SH-SY5Y (cell line): ENCODE measurements around the gene MINDY2.

Experiments used
- GATA2 ChIP-seq: IDR thresholded peaks from 2 replicates; pipeline ENCODE4 v1.6.1; 2011; ENCODE audit warnings: mild to moderate bottlenecking, low read depth, low read length
- GATA3 ChIP-seq: IDR thresholded peaks from 2 replicates; pipeline ENCODE4 v1.6.1; 2011; ENCODE audit warnings: low read depth, mild to moderate bottlenecking, low read length, moderate library complexity

DNA sequence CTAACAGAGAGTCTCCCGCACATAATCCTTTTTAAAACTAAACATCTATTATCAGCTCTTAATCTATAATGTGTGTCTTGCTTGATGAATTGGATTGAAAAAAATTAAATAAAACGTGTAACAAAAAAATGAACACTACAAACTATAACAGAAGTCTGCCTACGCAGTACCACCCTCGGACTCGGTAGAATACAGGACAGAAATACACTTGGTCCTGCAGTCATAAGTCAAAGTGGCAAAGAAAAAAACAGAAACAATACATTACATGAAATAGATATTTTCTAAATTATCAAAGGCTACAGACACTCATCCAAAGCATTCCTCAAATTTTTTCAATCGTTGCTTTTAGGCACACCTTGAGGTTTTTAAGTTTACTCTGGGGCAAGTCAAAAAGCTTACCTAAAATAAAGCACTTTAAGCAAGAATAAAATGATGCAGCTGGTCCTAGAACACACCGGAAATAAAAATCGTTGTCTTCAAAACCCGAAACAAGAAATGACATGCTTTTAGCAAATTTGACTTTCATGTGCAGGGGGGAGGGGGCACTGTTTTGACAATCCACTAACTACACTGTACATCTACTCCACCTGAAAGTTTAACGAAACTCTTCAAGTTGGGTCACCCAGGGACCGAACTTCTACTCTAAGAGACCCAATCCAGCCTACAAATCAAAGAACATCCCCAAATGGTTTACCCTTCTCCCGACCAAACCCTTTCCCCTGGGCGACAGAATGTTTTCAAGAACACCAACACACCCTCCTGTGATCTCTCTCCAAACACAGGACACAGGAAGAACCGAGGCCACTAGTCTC, 22.9 kb upstream of the MINDY2 start:
- TF ChIP-seq GATA2 (no peak), GATA3 (no peak)
